GM10266 (cell line): Measurements from ENCODE around the gene CCDC184.
"Not testable (repeated sequence)": the region's sequence is repeated elsewhere in the genome, so short reads cannot be mapped to it uniquely, and the experiment has no call there.

Source experiments
- DNase-seq: peaks from one replicate; pipeline ENCODE4 v3.0.0; 2012; ENCODE audit errors: extremely low spot score
- CTCF ChIP-seq: IDR thresholded peaks from 2 replicates; pipeline ENCODE4 v1.5.1; 2012; ENCODE audit warnings: mild to moderate bottlenecking, low read depth; ENCODE audit not compliant: control insufficient read depth, insufficient read depth; ENCODE audit errors: missing control alignments

CCDC184 gene

GRCh38 chr12:48198672-48198971, 15.2 kb downstream of the CCDC184 start:
- TF ChIP-seq CTCF, result no peak
- DNase-seq, result no peak

DNA sequence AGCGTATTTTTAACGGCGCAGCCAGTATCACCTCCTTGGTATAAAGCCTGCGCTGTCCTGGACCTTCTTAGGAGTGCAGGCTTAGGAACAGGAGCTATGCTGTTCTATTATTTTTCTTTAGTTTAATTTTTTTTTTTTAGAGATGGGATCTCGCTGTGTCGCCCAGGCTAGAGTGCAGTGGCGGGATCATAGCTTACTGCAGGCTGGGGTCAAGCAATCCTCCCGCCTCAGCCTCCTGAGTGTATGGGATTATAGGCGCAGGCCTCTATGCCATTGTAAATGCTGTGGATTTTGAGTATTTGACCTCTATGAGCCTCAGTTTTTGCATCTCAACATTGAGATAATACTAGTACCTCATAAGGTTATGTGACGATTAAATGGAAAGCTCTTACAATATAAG, 15.5 kb downstream of the CCDC184 start:
- no peak for DNase-seq
- no peak for TF ChIP-seq CTCF

DNA sequence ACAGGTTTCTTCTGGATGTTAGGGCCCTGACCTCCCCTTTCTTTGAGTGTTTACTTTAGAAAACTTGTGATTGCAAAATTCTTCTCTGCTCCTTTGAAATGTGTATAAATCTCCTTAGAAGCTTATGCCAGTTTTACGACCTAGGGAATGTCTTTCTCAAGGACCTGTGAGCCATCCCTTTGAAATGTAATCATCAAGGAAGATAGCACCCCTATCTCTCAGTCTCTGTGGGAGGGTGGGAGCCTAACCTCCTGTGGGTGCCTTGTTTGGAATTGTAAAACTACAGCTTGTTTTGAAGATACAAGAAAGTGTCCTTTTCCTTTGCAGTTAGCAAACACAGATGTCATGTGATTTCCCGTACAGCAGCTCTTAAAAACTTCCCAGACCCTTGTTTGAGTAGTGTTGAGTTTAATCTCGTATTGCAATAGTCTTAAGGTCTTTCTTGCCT, 16.4 kb downstream of the CCDC184 start:
- no peak for DNase-seq
- TF ChIP-seq CTCF, result no peak

GRCh38 chr12:48201091-48201490, 17.6 kb downstream of the CCDC184 start:
- no peak for DNase-seq
- TF ChIP-seq CTCF, result no peak

DNA sequence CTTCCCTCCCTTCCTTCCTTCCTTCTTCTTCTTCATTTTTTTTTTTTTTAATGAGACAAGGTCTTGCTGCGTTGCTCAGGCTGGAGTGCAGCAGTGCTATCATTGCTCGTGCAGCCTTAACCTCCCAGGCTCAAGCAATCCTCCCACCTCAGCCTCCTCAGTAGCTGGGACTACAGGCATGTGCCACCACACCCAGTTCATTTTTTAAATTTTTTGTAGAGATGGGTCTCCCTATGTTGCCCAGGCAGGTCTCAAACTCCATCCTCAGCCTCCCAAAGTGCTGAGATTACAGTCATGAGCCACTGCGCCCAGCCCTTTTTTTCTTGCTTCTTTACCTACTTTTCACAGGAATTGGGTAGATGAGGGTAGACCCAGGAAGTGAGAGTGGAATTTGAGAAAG, 18.1 kb downstream of the CCDC184 start:
- no peak for TF ChIP-seq CTCF
- DNase-seq, result no peak

DNA sequence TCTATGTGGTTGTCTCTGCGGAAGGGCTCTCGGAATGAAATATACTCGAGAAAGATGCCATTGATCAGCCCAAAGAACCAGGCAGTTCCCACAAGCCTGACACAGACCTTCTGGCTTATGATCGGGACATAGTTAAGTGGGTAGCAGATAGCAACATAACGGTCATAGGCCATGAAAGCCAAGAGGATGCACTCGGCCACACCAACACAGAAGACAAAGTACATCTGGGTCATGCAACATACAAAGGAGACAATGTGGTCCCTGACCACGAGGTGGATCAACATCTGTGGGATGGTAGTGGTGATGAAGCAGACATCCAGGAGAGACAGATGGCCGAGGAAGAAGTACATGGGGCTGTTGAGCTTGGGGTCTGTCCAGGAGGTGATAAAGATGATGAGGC, 19.3 kb downstream of the CCDC184 start:
- DNase-seq, result no peak
- TF ChIP-seq CTCF, result no peak

GRCh38 chr12:48203192-48203591, 19.7 kb downstream of the CCDC184 start, which contains the start of gene OR10AD1:
TSS of gene OR10AD1 (minus strand) at chr12:48203292. CDS start at chr12:48203292, 0 bp downstream.
- no peak for DNase-seq
- no peak for TF ChIP-seq CTCF

- not testable (repeated sequence) for DNase-seq
Measured at GRCh38 chr12:48209495-48209894, 26.1 kb downstream of the CCDC184 start.
